Esophagus mucosa (tissue), 1 donor: ENCODE results near the gene ELMO1. TPM values are rescaled to one million over a fixed set of nuclear protein-coding genes. Genes with fewer than 3 reads are reported as not detected.

ENCODE experiments used
- ATAC-seq: fragments of 200-7000 bp; cut with Tn5 transposase; one replicate; pipeline ENCODE4 v1.9.1; 2020
- total RNA-seq: library from RNA; stranded (reverse); gene quantifications from one replicate; pipeline ENCODE4 v1.2.4, GENCODE V29; 2023
- donor health status: DM: yes; HTN: yes; CAD: no.

Gene ELMO1
- total RNA-seq, 1 donor from 2014 or later, result 4.0 TPM

GRCh38 chr7:37297546-37297945 is 151.1 kb downstream of the ELMO1 start:
- no peak for ATAC-seq

GRCh38 chr7:37295401-37295800 is 153.3 kb downstream of the ELMO1 start:
- ATAC-seq, result no peak

- ATAC-seq, result no peak
These were observed 157.9 kb downstream of the ELMO1 start for GRCh38 chr7:37290731-37291130.

GRCh38 chr7:37289781-37290180 is 158.9 kb downstream of the ELMO1 start:
- ATAC-seq, result no peak

- no peak for ATAC-seq
These were observed 159.3 kb downstream of the ELMO1 start for GRCh38 chr7:37289367-37289766.

GRCh38 chr7:37287131-37287855 is 161.4 kb downstream of the ELMO1 start:
- no peak for ATAC-seq

- no peak for ATAC-seq
These were observed 162.2 kb downstream of the ELMO1 start for GRCh38 chr7:37286454-37286832.

- ATAC-seq, result no peak
These were observed 162.8 kb downstream of the ELMO1 start for GRCh38 chr7:37285706-37286453.

- no peak for ATAC-seq
These were observed 163.8 kb downstream of the ELMO1 start for GRCh38 chr7:37284805-37285231.

GRCh38 chr7:37284285-37284684 is 164.4 kb downstream of the ELMO1 start:
- no peak for ATAC-seq

GRCh38 chr7:37283716-37284115 is 164.9 kb downstream of the ELMO1 start:
- no peak for ATAC-seq

GRCh38 chr7:37282927-37283326 is 165.7 kb downstream of the ELMO1 start:
- ATAC-seq, result no peak

GRCh38 chr7:37282093-37282444 is 166.6 kb downstream of the ELMO1 start:
- ATAC-seq, result no peak

- ATAC-seq, result no peak
These were observed 167.1 kb downstream of the ELMO1 start for GRCh38 chr7:37281368-37282092.

GRCh38 chr7:37277513-37277912 is 171.2 kb downstream of the ELMO1 start:
- ATAC-seq, result no peak

GRCh38 chr7:37275078-37275710 is 173.5 kb downstream of the ELMO1 start:
- no peak for ATAC-seq

GRCh38 chr7:37273891-37274290 is 174.8 kb downstream of the ELMO1 start:
- ATAC-seq, result no peak

- no peak for ATAC-seq
These were observed 178.8 kb downstream of the ELMO1 start for GRCh38 chr7:37269711-37270508.

- ATAC-seq, result no peak
These were observed 181.4 kb downstream of the ELMO1 start for GRCh38 chr7:37267251-37267650.

GRCh38 chr7:37265876-37266275 is 182.8 kb downstream of the ELMO1 start:
- no peak for ATAC-seq

- no peak for ATAC-seq
These were observed 183.7 kb downstream of the ELMO1 start for GRCh38 chr7:37265006-37265405.

- no peak for ATAC-seq
These were observed 186.5 kb downstream of the ELMO1 start for GRCh38 chr7:37262181-37262580.
